LNCAP (cell line): ENCODE measurements around the gene PEX5.
A peak's percentile ranks its signal among the peaks of the same experiment; 100 is the strongest.

ENCODE experiments used
- CTCF ChIP-seq: fragments of 450-650 bp; IDR thresholded peaks from 2 replicates; pipeline ENCODE4 v1.5.1; 2017; ENCODE audit warnings: mild to moderate bottlenecking

The PEX5 gene

GRCh38 chr12:7207866-7208625 lies 18.6 kb downstream of the PEX5 start:
- TF ChIP-seq CTCF = no peak

GRCh38 chr12:7209958-7210357 lies 20.5 kb downstream of the PEX5 start:
- TF ChIP-seq CTCF = no peak

GRCh38 chr12:7210642-7211151 lies 21.2 kb downstream of the PEX5 start:
- no peak for TF ChIP-seq CTCF

GRCh38 chr12:7212678-7213077 lies 23.2 kb downstream of the PEX5 start:
- TF ChIP-seq CTCF = no peak

- no peak for TF ChIP-seq CTCF
Observed at GRCh38 chr12:7217475-7218069, 28.1 kb downstream of the PEX5 start.

- TF ChIP-seq CTCF = peak; percentile 86
Observed at GRCh38 chr12:7219599-7220243, 30.2 kb downstream of the PEX5 start.

- TF ChIP-seq CTCF = no peak
Observed at GRCh38 chr12:7221486-7221885, 32.0 kb downstream of the PEX5 start.
